HG02763 (cell line): ENCODE measurements around the gene SECISBP2.
"Not testable (repeated sequence)": the region's sequence is repeated elsewhere in the genome, so short reads cannot be mapped to it uniquely, and the experiment has no call there.

Source experiments
- ATAC-seq: cut with Tn5 transposase; IDR thresholded peaks from one replicate; pipeline ENCODE4 v1.9.1; 2021; ENCODE audit warnings: mild to moderate bottlenecking, moderate library complexity; ENCODE audit not compliant: unreplicated experiment

SECISBP2 gene

GRCh38 chr9:89363921-89364665, 45.8 kb downstream of the SECISBP2 start:
- ATAC-seq, result no peak

- ATAC-seq, result no peak
Measured at GRCh38 chr9:89364666-89365531, 46.6 kb downstream of the SECISBP2 start.

- no peak for ATAC-seq
Measured at GRCh38 chr9:89365532-89365912, 47.2 kb downstream of the SECISBP2 start.

- no peak for ATAC-seq
Measured at GRCh38 chr9:89366711-89367110, 48.4 kb downstream of the SECISBP2 start.

- ATAC-seq, result no peak
Measured at GRCh38 chr9:89367281-89367680, 49.0 kb downstream of the SECISBP2 start.

GRCh38 chr9:89367726-89368437, 49.6 kb downstream of the SECISBP2 start:
- ATAC-seq, result no peak

GRCh38 chr9:89368550-89368949, 50.2 kb downstream of the SECISBP2 start:
- ATAC-seq, result no peak

- ATAC-seq, result no peak
Measured at GRCh38 chr9:89368978-89369377, 50.7 kb downstream of the SECISBP2 start.

GRCh38 chr9:89370593-89370992, 52.3 kb downstream of the SECISBP2 start:
- no peak for ATAC-seq

- not testable (repeated sequence) for ATAC-seq
Measured at GRCh38 chr9:89371791-89372190, 53.5 kb downstream of the SECISBP2 start.

- ATAC-seq, result no peak
Measured at GRCh38 chr9:89372230-89372816, 54.0 kb downstream of the SECISBP2 start.

- ATAC-seq, result no peak
Measured at GRCh38 chr9:89372979-89373378, 54.7 kb downstream of the SECISBP2 start.

GRCh38 chr9:89374176-89374575, 55.9 kb downstream of the SECISBP2 start:
- ATAC-seq, result no peak

- ATAC-seq, result peak; percentile 51
Measured at GRCh38 chr9:89375191-89375760, 57.0 kb downstream of the SECISBP2 start.

- ATAC-seq, result no peak
Measured at GRCh38 chr9:89376286-89376685, 58.0 kb downstream of the SECISBP2 start.

GRCh38 chr9:89376741-89377351, 58.5 kb downstream of the SECISBP2 start:
- no peak for ATAC-seq

GRCh38 chr9:89377411-89377810, 59.1 kb downstream of the SECISBP2 start:
- ATAC-seq, result no peak

- ATAC-seq, result no peak
Measured at GRCh38 chr9:89378541-89378940, 60.2 kb downstream of the SECISBP2 start.

- ATAC-seq, result no peak
Measured at GRCh38 chr9:89379031-89379430, 60.7 kb downstream of the SECISBP2 start.

- ATAC-seq, result no peak
Measured at GRCh38 chr9:89379508-89380115, 61.3 kb downstream of the SECISBP2 start.
